Suprapubic skin (tissue), 4 donors: ENCODE data around the gene CLCN5.

Experiments
- CTCF ChIP-seq, 2 donors: fragments of 200-600 bp in 1 of 2; fragments of 450-650 bp in 1 of 2; sonication (generic) in 1 of 2; IDR thresholded peaks; one replicate each; pipeline ENCODE4 v1.5.1; 2016 to 2019; ENCODE audit warnings: antibody characterized with exemption in 2 of 2, mild to moderate bottlenecking in 1 of 2, moderate library complexity in 1 of 2
- EP300 ChIP-seq: sonication (generic); formaldehyde crosslinking; IDR thresholded peaks from one replicate; pipeline ENCODE4 v1.6.1; 2017; ENCODE audit warnings: antibody characterized with exemption
- POLR2AphosphoS5 ChIP-seq, 3 donors: sonication (generic); formaldehyde crosslinking; IDR thresholded peaks; one replicate each; pipeline ENCODE4 v1.6.1; 2017; ENCODE audit warnings: antibody characterized with exemption in 3 of 3

DNA sequence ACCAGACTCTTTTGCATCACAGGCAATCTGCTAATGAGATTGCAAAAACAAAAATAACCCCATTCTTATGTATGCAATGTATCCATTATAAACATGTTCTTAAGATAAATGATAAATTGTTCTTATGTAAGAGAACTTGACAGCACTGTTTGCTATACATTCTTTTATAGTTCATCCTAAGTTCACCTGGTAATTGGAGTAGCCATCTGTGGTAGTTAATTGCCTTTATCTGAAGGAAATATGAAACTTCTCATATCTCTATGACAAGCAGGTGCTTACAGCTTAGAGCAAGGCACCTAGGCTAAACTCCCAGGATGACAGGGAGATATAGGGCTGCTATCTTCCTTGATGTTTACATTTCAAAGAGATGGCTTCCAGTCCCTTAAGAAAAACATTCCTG is 21.3 kb upstream of the CLCN5 start:
- TF ChIP-seq CTCF (IDR thresholded peaks at IDR 0.05) (no peak), POLR2AphosphoS5 (IDR thresholded peaks at IDR 0.05) (no peak), EP300 (no peak)
